ENCODE results near the gene CHAC1.

CHAC1 gene, protein sequence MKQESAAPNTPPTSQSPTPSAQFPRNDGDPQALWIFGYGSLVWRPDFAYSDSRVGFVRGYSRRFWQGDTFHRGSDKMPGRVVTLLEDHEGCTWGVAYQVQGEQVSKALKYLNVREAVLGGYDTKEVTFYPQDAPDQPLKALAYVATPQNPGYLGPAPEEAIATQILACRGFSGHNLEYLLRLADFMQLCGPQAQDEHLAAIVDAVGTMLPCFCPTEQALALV

DNA sequence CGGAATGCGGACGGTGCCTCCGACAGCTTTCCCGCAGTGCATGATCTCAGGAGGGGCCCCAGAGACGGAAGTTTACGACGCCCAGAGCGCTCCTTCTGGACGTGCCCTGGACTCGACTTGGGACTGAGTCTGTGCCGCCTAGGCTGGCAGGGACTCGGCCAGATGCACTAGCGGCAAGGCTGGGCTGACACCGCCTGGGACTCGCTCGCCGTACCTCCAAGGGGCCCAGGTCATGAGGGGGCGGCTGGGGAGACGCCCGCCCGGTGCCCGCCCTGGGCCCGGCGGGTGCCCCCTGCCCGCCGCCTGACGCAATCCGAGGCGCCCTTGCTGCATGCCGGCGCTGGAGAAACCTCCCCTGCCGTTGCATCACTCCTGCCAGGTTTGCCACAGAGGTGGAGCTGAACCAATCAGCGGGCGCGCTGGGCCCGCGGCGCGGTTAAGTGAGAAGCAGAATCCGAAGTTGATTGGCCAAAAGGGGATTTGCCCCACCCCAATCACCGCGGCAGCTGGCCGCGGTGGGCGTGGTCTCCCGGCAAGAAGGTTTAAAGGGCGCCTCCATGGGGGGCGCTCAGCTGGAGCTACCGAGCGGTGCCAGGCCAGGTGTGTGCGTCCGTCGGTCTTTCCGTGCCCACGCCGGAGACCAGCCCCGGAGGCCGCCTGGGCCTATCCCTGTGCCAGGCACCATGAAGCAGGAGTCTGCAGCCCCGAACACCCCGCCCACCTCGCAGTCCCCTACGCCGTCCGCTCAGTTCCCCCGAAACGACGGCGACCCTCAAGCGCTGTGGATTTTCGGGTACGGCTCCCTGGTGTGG lies at the start of gene CHAC1:
TSS of gene CHAC1 (plus strand) at position 571 of the 812 bp plus-strand sequence. CDS start at position 684, 113 bp downstream.
- DNase-seq: peak; percentile 97

GRCh38 chr15:40904552-40905201 lies 48.6 kb upstream of the CHAC1 start:
- no peak for DNase-seq

DNA sequence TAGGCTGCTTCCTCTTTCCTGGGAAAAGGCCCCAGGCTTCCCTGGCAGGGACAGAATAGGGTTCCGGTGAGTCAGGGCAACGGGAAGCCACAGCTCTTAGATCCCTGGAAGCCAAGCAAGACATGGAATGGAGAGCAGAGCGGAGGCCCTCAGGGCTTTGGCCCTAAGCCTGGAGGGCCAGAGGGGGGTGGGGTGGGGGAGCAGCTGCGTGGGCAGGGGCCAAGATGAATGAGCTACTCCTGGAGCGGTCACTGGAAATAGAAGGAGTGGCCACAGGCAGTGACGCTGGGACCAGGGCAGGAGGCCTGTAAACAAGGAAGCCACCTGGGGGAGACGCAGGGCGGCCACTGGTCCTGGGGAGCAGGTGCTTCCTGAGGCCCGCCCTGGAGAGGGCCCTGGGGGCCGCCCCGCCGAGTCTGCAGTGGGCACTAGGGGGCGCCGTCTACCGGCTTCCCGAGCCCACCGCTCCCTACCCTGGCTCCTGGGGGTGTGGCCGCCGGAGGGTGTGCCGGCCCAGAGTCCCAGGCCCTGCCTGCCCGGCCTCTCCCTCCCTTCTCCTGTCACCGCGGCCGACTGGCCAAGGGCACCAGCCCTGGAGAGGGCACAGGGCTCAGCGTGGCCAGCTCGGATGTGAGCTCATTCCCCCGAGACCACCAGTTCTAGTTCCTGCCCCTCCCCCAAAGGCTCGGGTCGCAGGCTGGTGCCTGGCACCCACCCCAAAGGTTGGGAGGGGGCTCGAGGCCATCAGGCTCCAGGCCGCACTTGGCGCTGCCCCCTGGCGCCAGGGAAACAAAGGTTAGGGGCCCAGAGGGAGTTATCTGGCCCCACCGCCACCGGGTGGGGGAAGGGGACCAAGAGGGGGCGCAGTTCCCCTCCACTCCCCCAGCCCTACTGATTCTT lies 46.9 kb upstream of the CHAC1 start:
- peak; percentile 90 for DNase-seq

DNA sequence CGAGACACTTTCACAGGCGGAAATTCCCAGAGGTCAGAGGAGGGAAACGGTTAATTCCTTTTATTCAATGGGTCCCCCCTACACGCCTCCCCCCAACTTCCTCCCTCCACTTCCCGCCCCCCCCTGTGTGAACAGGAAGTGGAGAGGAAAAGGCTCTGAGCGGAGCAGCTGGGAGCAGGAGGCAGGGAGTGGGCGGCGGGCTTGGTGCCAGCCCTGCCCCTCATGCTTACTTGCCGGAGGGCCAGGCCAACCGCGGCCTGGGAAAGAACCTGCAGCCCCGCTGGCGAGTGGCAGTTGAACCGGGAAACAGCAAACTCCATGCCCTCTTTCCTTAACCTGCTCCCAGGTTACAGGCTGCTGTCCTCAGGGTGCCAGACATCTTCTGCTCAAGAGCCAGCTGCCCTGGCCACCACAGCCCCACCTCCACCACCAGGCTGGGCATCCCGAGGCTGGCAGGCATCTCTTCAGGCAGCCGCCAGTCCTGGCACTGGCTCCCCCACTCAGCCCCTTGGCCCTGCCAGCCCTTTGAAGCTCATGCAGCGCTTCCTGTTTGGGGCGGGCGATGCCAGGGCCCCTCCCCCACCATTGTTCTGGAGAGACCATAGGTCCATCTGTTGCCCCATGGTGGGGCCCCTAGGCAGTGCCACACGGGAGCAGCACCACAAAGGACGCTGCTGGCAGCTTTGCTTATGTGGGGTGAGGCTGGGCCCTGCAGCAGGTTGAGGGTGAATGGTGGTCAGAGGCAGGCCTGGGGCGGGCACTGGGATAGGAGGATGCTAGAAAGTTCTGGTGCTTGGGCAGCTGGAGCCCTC lies 46.1 kb upstream of the CHAC1 start:
- peak; percentile 89 for DNase-seq

DNA sequence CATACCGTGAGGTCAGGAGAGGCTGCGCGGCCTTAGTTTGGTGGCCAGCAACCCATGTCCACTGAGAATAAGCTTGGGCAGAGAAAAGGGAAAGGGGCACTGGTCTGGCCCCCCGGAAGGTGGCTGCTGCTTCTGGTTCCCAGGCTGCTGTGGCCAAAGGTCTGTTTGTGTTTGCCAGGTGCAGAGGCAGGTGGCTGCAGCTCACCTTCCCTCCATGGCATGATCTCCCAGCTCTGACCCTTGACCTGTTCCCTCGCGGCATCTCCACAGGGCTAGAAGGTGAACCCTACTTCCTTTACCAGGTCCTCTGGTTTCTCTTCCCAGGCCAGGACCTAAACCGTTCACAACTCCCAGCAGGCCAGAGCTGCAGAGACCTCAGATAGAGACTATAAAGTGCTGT lies 45.2 kb upstream of the CHAC1 start:
- no peak for DNase-seq

- no peak for DNase-seq
Measured at GRCh38 chr15:40909662-40910630, 43.3 kb upstream of the CHAC1 start.

DNA sequence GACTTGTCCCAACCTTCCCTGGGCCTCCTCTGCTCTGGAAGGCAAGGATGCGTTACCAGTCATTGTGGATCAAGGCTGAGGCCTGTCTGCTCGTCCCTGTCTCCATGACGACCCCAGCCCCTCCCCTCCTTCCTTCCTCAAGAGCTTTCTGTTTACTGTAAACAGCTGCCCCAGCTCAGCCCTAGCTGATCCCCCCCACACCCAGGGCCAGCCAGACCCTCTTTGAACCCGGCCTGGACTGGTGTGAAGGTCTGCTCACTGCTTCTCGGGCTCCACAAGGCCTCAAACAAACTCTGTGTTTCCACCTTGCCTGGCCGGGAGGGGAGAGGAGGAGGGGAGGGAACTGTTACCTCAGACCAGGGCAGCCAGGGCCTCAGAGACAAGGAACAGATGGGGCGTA lies 42.1 kb upstream of the CHAC1 start:
- peak; percentile 77 for DNase-seq

- no peak for DNase-seq
Measured at GRCh38 chr15:40911693-40912092, 41.6 kb upstream of the CHAC1 start.

DNA sequence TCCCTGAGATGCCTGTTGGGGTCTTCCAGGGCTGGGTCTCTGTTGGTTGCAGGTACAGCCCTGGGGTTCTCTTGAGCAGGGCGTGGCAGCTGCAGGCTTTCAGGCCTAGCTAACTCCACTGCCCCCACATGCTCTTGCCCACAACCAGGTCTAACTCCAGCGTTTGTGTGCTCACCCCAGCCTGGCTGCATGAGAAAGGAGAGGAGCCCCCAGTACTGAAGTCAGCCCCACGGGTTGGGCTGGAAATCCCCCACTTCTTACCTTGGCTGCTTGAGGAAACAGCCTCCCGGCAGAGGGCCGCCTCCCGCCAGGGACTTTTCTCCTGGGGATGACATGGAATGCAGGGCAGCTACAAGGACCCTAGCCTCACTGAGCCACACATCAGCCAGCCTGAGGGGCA lies 40.8 kb upstream of the CHAC1 start:
- DNase-seq: no peak

- DNase-seq: no peak
Measured at GRCh38 chr15:40914013-40914412, 39.3 kb upstream of the CHAC1 start.

DNA sequence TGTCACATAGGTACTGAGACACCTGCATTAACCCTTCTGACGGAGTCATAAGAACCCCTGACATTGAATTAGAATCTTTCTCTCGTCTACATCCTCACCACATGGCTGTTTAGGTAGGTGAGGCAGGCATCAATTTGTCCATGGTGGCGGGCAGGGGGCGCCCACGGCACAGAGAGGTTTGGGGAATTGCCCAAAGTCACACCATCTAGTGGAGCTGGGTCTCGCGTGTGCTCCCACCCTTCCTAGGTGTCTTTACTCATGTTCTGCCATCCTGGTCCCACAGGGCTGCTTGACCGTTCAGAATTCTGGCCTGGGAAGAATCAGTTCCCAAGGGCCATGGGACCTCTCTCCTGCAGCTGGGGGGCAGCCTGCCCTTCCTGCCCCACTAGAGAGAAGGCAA lies 38.8 kb upstream of the CHAC1 start:
- no peak for DNase-seq

GRCh38 chr15:40915116-40915661 lies 38.1 kb upstream of the CHAC1 start:
- no peak for DNase-seq

DNA sequence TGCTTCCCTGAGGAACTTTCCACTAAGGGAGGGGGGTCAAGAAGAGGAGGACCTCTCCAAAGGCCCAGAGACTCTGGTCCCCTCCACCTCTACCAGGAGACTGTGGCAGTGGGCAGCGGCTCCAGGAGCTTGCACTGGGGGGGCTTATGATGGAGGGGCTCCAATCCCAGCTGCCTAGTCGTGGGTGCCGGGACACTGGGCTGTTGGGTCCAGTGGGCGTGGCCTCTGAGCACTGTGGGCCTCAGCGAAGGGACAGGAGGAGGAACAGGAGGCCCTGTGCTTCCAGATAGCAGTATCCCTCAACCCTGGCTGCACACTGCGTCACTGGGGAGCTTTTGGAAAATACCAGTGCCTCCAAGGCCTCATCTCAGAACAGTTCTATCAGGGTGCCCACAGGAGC lies 37.6 kb upstream of the CHAC1 start:
- DNase-seq: no peak

DNA sequence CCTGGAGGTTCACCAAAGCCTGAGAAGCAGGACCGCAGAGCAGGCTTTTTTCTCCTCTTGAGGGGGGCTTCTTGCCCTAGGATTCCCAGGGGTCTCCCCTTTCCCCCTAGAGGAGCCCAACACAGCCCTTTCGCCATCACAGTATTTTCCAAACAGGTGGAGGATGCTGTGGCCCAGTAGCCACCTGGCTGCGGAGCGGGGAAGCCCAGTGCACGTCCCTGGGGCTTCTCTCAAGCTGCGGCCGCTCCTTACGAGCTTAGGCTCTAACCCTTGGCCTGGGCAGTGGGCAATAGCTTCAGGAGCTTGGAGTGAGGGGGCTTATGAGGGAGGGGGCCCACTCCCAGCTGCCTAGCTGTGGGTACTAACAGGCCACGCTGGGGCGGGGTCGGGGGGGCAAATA lies 35.7 kb upstream of the CHAC1 start:
- no peak for DNase-seq

DNA sequence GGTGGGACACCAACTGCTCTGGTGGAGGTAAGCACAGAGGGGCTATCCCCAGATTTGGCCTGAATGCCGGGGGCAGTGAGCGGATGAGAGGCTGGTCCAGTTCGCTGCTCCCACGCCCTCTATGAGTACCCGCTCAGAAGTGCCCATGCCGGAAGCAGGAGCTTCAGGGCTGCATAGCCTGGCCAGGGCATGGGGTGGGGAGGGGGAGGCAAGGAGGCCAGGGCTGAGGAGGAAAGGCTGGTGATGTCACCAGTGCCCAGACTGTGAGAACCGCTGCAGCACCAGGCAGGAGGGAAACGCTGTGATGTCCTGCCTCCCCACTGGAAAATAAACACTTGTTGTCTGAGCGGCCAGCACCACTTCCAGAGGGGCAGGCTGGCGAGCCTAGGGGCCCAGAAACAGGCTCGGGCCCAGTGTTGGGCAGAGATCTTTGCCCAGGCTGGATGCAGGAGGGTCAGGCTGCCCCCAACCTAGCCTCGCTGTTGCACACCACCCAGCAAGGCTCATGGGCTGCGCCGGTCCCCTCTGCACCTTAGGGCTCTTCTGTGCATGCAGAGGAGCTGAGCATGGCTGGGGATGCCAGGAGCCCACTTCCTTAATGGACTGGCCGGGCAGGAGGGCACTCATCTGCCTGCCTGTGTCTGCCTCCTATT lies 35.0 kb upstream of the CHAC1 start:
- DNase-seq: peak; percentile 57

DNA sequence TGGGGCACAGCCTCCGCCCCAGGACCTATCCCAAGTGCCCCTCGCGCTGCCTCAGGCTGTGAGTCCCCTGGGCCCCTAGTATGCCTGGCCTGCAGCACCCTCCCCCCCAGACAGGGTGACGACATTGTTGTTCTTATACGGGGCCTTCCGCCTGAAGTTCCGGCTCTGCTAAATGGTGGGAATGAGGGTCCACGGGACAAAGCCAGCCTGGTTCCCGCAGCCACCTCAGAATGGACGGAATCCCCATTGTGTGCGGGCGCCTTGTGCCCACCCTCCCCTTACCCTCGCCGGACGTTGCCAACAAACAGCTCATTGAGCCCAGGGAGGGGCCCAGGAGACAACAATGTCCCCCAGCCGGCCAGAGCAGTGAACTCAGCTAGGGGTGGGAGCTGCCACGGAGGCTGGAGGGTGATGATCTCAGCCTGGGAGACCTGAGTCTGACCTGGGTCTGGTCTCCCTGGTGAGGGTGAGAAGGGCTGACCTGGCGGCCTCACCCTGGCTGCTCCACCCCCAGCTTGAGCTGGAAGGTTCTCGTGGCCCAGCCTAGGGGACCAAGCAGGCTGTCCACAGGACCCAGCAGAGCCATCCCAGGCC lies 34.4 kb upstream of the CHAC1 start:
- DNase-seq: no peak

DNA sequence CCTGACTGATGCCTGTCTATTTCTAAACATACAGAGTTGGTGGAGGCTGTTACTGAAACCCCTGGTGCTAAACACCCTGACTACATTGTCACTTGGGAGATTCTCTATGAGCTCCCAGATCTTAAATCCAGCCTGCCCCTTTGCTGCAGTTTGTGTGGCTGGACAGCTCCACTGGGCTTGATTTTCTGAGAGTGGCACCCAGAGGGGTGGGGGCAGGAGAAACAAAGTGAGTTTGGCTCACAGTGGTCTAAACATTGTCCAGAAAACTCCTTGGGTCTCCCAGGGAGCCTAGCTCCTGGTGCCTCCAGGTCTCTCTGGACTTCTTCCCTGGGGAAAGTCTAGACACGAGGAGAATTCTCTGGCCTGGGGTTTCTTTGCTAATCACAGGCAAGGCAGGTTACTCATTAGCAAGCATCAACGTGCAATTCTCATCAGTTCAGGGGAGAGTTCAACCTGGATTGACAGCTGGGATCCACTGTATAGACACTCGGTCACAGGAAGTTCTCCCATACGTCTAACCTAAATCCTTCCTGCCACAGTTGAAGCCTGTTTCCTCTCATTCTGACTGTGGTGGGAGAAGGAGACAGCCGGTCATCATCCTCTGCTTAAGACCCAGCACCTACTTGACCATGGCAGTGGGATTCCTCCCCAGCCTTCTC lies 31.2 kb upstream of the CHAC1 start:
- no peak for DNase-seq

DNA sequence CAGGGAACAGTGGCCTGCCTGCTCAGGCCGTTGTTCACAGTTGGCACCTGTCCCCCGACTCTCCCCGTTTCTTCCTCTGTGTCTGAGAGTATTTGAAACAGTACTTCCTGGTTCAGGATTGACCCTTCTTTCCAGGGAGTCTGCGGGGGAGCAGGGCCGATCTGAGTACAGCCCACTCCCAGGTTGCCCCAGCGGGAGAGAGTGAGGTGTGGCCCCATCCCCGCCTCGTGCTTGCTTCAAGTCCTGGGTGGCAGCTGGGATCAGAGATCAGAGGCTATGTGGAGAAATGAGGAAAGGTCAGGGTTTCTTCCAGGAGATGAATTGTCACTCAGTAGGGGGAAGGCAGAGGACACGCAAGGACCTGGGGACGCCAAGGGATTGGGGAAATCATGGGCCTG lies 30.7 kb upstream of the CHAC1 start:
- DNase-seq: no peak

GRCh38 chr15:40923551-40923950 lies 29.7 kb upstream of the CHAC1 start:
- no peak for DNase-seq
